DND-41 (cell line): Measurements from ENCODE around the gene KCNK15.

Experiments used
- ATAC-seq: fragments of 200-7000 bp; cut with Tn5 transposase; 3 replicates; pipeline ENCODE4 v1.9.1; 2021; ENCODE audit warnings: low read depth; ENCODE audit not compliant: insufficient read depth
- DNase-seq: peaks from one replicate; pipeline ENCODE4 v3.0.0-alpha.2; 2020
- H2AFZ ChIP-seq: 2 replicates; pipeline ENCODE4 v1.6.0; 2012; ENCODE audit warnings: low read depth, low read length
- H3K27ac ChIP-seq: 2 replicates; pipeline ENCODE4 v1.5.1; 2012; ENCODE audit warnings: low read length, inconsistent platforms
- H3K27me3 ChIP-seq: fragments of 200-600 bp; sonication (generic); 2 replicates; pipeline ENCODE4 v1.6.0; 2012; ENCODE audit warnings: low read length, mild to moderate bottlenecking, inconsistent platforms; ENCODE audit not compliant: insufficient read depth, poor library complexity
- H3K36me3 ChIP-seq: 2 replicates; pipeline ENCODE4 v1.5.1; 2012; ENCODE audit warnings: low read length, inconsistent platforms; ENCODE audit not compliant: insufficient read depth
- H3K4me1 ChIP-seq: 2 replicates; pipeline ENCODE4 v1.5.1; 2012; ENCODE audit warnings: mild to moderate bottlenecking, low read length; ENCODE audit not compliant: insufficient read depth
- H3K4me2 ChIP-seq: 2 replicates; pipeline ENCODE4 v1.6.0; 2012; ENCODE audit warnings: mild to moderate bottlenecking, moderate library complexity, low read length, inconsistent platforms; ENCODE audit not compliant: insufficient read depth
- H3K4me3 ChIP-seq, 2 experiments: fragments of 200-600 bp in 1 of 2; shearing (Covaris generic) in 1 of 2; 2 replicates each; pipeline ENCODE4 v1.5.1; 2012 to 2016; ENCODE audit warnings: inconsistent platforms in 2 of 2, low read length in 2 of 2, mild to moderate bottlenecking in 2 of 2, low read depth in 1 of 2, moderate library complexity in 1 of 2
- H3K79me2 ChIP-seq: 2 replicates; pipeline ENCODE4 v1.6.0; 2012; ENCODE audit warnings: low read length, inconsistent platforms; ENCODE audit not compliant: insufficient read depth
- H3K9ac ChIP-seq: 2 replicates; pipeline ENCODE4 v1.6.0; 2012; ENCODE audit warnings: low read depth, mild to moderate bottlenecking, inconsistent platforms, low read length, moderate library complexity
- H3K9me3 ChIP-seq: 2 replicates; pipeline ENCODE4 v1.5.1; 2012; ENCODE audit warnings: low read length, moderate library complexity, mild to moderate bottlenecking, inconsistent platforms; ENCODE audit not compliant: insufficient read depth, severe bottlenecking
- H4K20me1 ChIP-seq: 2 replicates; pipeline ENCODE4 v1.6.0; 2012; ENCODE audit warnings: low read length; ENCODE audit not compliant: insufficient read depth
- CTCF ChIP-seq: IDR thresholded peaks from 2 replicates; pipeline ENCODE4 v1.5.1; 2012; ENCODE audit warnings: borderline replicate concordance, low read length, moderate library complexity, mild to moderate bottlenecking; ENCODE audit not compliant: poor library complexity, severe bottlenecking; ENCODE audit errors: extremely low read depth
- EZH2 ChIP-seq: IDR thresholded peaks from 3 replicates; pipeline ENCODE4 v1.6.1; 2012; ENCODE audit warnings: borderline replicate concordance, low read depth, mild to moderate bottlenecking, moderate library complexity, low read length, inconsistent platforms; ENCODE audit not compliant: severe bottlenecking

The KCNK15 gene

GRCh38 chr20:44727039-44727438 is 18.6 kb upstream of the KCNK15 start:
- Histone ChIP-seq H2AFZ (no peak overlapping the region), H3K79me2 (no peaks in the 10 kb centered on the region), H3K27me3 (no peaks in the 10 kb centered on the region), H3K4me1 (no peaks in the 10 kb centered on the region), H3K27ac (no peak overlapping the region), H3K4me2 (no peak overlapping the region), H3K9me3 (no peaks in the 10 kb centered on the region), H3K4me3 (no peak overlapping the region), H4K20me1 (no peaks in the 10 kb centered on the region), H3K36me3 (no peaks in the 10 kb centered on the region), H3K9ac (no peak overlapping the region)
- ATAC-seq (no peak), DNase-seq (no peak)
- TF ChIP-seq EZH2 (no peak), CTCF (no peak)

GRCh38 chr20:44727651-44728050 is 18.0 kb upstream of the KCNK15 start:
- no peak for ATAC-seq

GRCh38 chr20:44728801-44729443 is 16.7 kb upstream of the KCNK15 start:
- Histone ChIP-seq H3K9ac (no peak overlapping the region), H3K4me2 (no peak overlapping the region), H3K79me2 (no peaks in the 10 kb centered on the region), H3K4me3 (no peak overlapping the region), H4K20me1 (no peaks in the 10 kb centered on the region), H3K4me1 (no peaks in the 10 kb centered on the region), H3K27me3 (no peaks in the 10 kb centered on the region), H3K27ac (no peak overlapping the region), H3K9me3 (no peaks in the 10 kb centered on the region), H3K36me3 (no peaks in the 10 kb centered on the region), H2AFZ (no peak overlapping the region)
- DNase-seq: no peak
- no peak for ATAC-seq
- TF ChIP-seq EZH2 (no peak), CTCF (no peak)

More at GRCh38 chr20:44727651-44728050, 18.0 kb upstream of the KCNK15 start:
- H3K9ac ChIP-seq: no peak overlapping the region
- DNase-seq: no peak
- no peaks in the 10 kb centered on the region for H3K79me2 ChIP-seq
- H3K4me1 ChIP-seq: no peaks in the 10 kb centered on the region
- no peaks in the 10 kb centered on the region for H3K27me3 ChIP-seq
- H3K4me3 ChIP-seq: no peak overlapping the region
- no peaks in the 10 kb centered on the region for H4K20me1 ChIP-seq
- no peaks in the 10 kb centered on the region for H3K9me3 ChIP-seq
- H3K4me2 ChIP-seq: no peak overlapping the region
- TF ChIP-seq EZH2 (no peak), CTCF (no peak)
- H2AFZ ChIP-seq: no peak overlapping the region
- H3K27ac ChIP-seq: no peak overlapping the region
- H3K36me3 ChIP-seq: no peaks in the 10 kb centered on the region

- H3K4me3 ChIP-seq: no peak overlapping the region
- no peak for TF ChIP-seq CTCF
- no peak for TF ChIP-seq EZH2
- H3K4me1 ChIP-seq: no peaks in the 10 kb centered on the region
- no peak overlapping the region for H3K27ac ChIP-seq
- no peaks in the 10 kb centered on the region for H3K36me3 ChIP-seq
- no peak overlapping the region for H3K9ac ChIP-seq
- H3K9me3 ChIP-seq: no peaks in the 10 kb centered on the region
- no peak overlapping the region for H3K4me2 ChIP-seq
- H4K20me1 ChIP-seq: no peaks in the 10 kb centered on the region
- H3K27me3 ChIP-seq: no peaks in the 10 kb centered on the region
- ATAC-seq: no peak
- no peak for DNase-seq
- H2AFZ ChIP-seq: no peak overlapping the region
- no peaks in the 10 kb centered on the region for H3K79me2 ChIP-seq
These were observed 15.2 kb upstream of the KCNK15 start for GRCh38 chr20:44730441-44730840.
